GM12878 (cell line): ENCODE results near the gene ERP44. TPM values are rescaled to one million over a fixed set of nuclear protein-coding genes. Genes with fewer than 3 reads are reported as not detected.
"Not testable (repeated sequence)": the region's sequence is repeated elsewhere in the genome, so short reads cannot be mapped to it uniquely, and the experiment has no call there.

ENCODE experiments used
- ATAC-seq: fragments of 200-7000 bp; cut with Tn5 transposase; 3 replicates; pipeline ENCODE4 v1.9.1; 2020; ENCODE audit warnings: mild to moderate bottlenecking, moderate library complexity
- BruUV-seq: library from RNA; stranded (reverse); fragments of 400-500 nt; replicated peaks from 2 replicates; lab custom pipeline; 2021; lab: Mats Ljungman, UMichigan
- CTCF ChIA-PET: fragments of 300-600 bp; sonication (Branson Sonifier 250); formaldehyde crosslinking; extraction: SDS; loops from one replicate; lab custom pipeline; 2021; ENCODE audit warnings: inconsistent platforms; lab: Yijun Ruan, JAX
- POLR2A ChIA-PET: fragments of 350-600 bp; formaldehyde crosslinking; extraction: SDS; loops from one replicate; lab custom pipeline; 2021; ENCODE audit warnings: inconsistent platforms; lab: Charles Lee
- RAD21 ChIA-PET: fragments of 300-600 bp; sonication (Branson Sonifier 250); formaldehyde crosslinking; loops from one replicate; lab custom pipeline; 2023; ENCODE audit warnings: antibody characterized with exemption; ENCODE audit not compliant: unreplicated experiment; lab: Charles Lee
- SMC1A ChIA-PET: fragments of 300-600 bp; sonication (Branson Sonifier 250); formaldehyde crosslinking; loops from one replicate; lab custom pipeline; 2023; ENCODE audit not compliant: unreplicated experiment, uncharacterized antibody; lab: Charles Lee
- DNase-seq: peaks from one replicate; pipeline ENCODE4 v3.0.0-alpha.2; 2011; ENCODE audit warnings: low read depth, low spot score
- FAIRE-seq: peaks from 3 replicates; lab custom pipeline; 2011; peaks lifted over from hg19 to GRCh38; lab: Jason Lieb, UNC
- H2AFZ ChIP-seq: 2 replicates; pipeline ENCODE4 v1.6.0; 2011; ENCODE audit warnings: low read depth, low read length, control low read depth; ENCODE audit not compliant: control insufficient read depth
- H3K27ac ChIP-seq: 2 replicates; pipeline ENCODE4 v1.5.1; 2011; ENCODE audit warnings: control low read depth; ENCODE audit not compliant: control insufficient read depth, insufficient read depth
- H3K27me3 ChIP-seq, 2 experiments: replicated peaks in 1 of 2; 2 replicates each; pipeline versions ENCODE4 v1.6.0 to v1.6.1; 2011; ENCODE audit warnings: low read length in 1 of 2; ENCODE audit not compliant: control insufficient read depth in 2 of 2, insufficient read depth in 2 of 2
- H3K36me3 ChIP-seq, 2 experiments: 2 replicates each; pipeline ENCODE4 v1.5.1; 2011; ENCODE audit warnings: low read length in 1 of 2; ENCODE audit not compliant: control insufficient read depth in 2 of 2, insufficient read depth in 2 of 2
- H3K4me1 ChIP-seq: 2 replicates; pipeline ENCODE4 v1.6.1; 2011; ENCODE audit warnings: mild to moderate bottlenecking, low read length, moderate library complexity, mixed read lengths; ENCODE audit not compliant: control insufficient read depth, insufficient read depth
- H3K4me2 ChIP-seq: 2 replicates; pipeline ENCODE4 v1.6.0; 2011; ENCODE audit warnings: control low read depth; ENCODE audit not compliant: control insufficient read depth, insufficient read depth
- H3K4me3 ChIP-seq: fragments of 200-600 bp; sonication (generic); 2 replicates; pipeline ENCODE4 v1.5.1; 2016
- H3K79me2 ChIP-seq: 2 replicates; pipeline ENCODE4 v1.6.0; 2011; ENCODE audit warnings: low read length; ENCODE audit not compliant: control insufficient read depth, insufficient read depth
- H3K9ac ChIP-seq: 2 replicates; pipeline ENCODE4 v1.8.0; 2011; ENCODE audit warnings: low read length, control low read depth, mixed read lengths; ENCODE audit not compliant: control insufficient read depth, insufficient read depth
- H3K9me3 ChIP-seq: replicated peaks from 3 replicates; pipeline ENCODE4 v1.5.1; 2011; ENCODE audit warnings: mild to moderate bottlenecking, low read length; ENCODE audit not compliant: control insufficient read depth, insufficient read depth
- H4K20me1 ChIP-seq: 2 replicates; pipeline ENCODE4 v1.6.0; 2011; ENCODE audit not compliant: control insufficient read depth, insufficient read depth
- WGBS: methylation state at CpG from one replicate; pipeline ENCODE4 v1.1.6; 2016; ENCODE audit warnings: low lambda C conversion rate; ENCODE audit not compliant: insufficient replicate concordance, insufficient coverage; ENCODE audit errors: missing lambda C conversion rate; 5-methylcytosine and 5-hydroxymethylcytosine counted together
- in situ Hi-C: fragments of 300-500 bp; cut with MboI; formaldehyde crosslinking; loops from 9 replicates; pipeline ENCODE4 v1.14.3; 2018; ENCODE audit warnings: mixed read lengths
- intact Hi-C: fragments of 100-400 bp; cut with micrococcal nuclease; formaldehyde crosslinking; loops from one replicate; pipeline ENCODE4 v1.14.2; 2022; ENCODE audit not compliant: unreplicated experiment
- polyA plus RNA-seq, 11 experiments: library from polyadenylated mRNA; depleted of rRNA in 4 of 11; unstranded in 6 of 11; stranded (reverse) in 5 of 11; fragments of >200 nt; fragmentation: Nextera tagmentation in 4 of 11; fragmentation: Illumina TruSeq in 1 of 11; extraction: Ambion mirVana in 4 of 11; extraction: Trizol in 1 of 11; gene quantifications; 1 replicate in 1 of 11; 2 replicates in 10 of 11; pipeline versions ENCODE4 v1.2.1 to v1.2.3, GENCODE V29; 2011 to 2016; ENCODE audit warnings: inconsistent platforms in 2 of 11, missing spikeins in 2 of 11, low read depth in 1 of 11
- total RNA-seq, 4 experiments: library from RNA; depleted of rRNA in 3 of 4; stranded (reverse); fragments of >200 nt in 3 of 4; fragmentation: Illumina TruSeq in 1 of 4; extraction: Trizol in 1 of 4; gene quantifications; 2 replicates each; pipeline versions ENCODE4 v1.2.1 to v1.2.3, GENCODE V29; 2013 to 2021

The ERP44 gene
- total and polyA plus RNA-seq, 10 of the 15 experiments (the other 5 are each of a cell fraction or from before 2014, with no cell fraction given), result 11.5 to 52.4 (median 20.2) TPM

- H3K4me2 ChIP-seq, H3K79me2 ChIP-seq, ATAC-seq, H3K4me3 ChIP-seq, H3K9me3 ChIP-seq, H3K36me3 ChIP-seq, H3K27me3 ChIP-seq, CTCF ChIA-PET, BruUV-seq, in situ Hi-C loops, FAIRE-seq, H3K4me1 ChIP-seq, H2AFZ ChIP-seq, POLR2A ChIA-PET, RAD21 ChIA-PET, intact Hi-C loops, H3K27ac ChIP-seq, DNase-seq, H4K20me1 ChIP-seq, H3K9ac ChIP-seq, SMC1A ChIA-PET: not testable (repeated sequence)
- 86% methylated on average over 14 of the region's 15 CpGs for WGBS
Measured at GRCh38 chr9:100145167-100145934, 46.6 kb upstream of the ERP44 start.

- POLR2A ChIA-PET, ATAC-seq, H2AFZ ChIP-seq, H3K9ac ChIP-seq, SMC1A ChIA-PET, in situ Hi-C loops, DNase-seq, H3K36me3 ChIP-seq, FAIRE-seq, H3K27me3 ChIP-seq, H3K4me1 ChIP-seq, intact Hi-C loops, H3K79me2 ChIP-seq, H3K9me3 ChIP-seq, H4K20me1 ChIP-seq, RAD21 ChIA-PET, H3K4me2 ChIP-seq, H3K27ac ChIP-seq, H3K4me3 ChIP-seq, BruUV-seq: not testable (repeated sequence)
- 92% methylated on average over 9 of the region's 9 CpGs for WGBS
- CTCF ChIA-PET, result interaction anchor here (0.7 kb wide), 1 partner anchor 10 kb away, joined by 3 read pairs; no protein-coding TSS in a partner anchor
Measured at GRCh38 chr9:100141862-100142261, 43.1 kb upstream of the ERP44 start.

DNA sequence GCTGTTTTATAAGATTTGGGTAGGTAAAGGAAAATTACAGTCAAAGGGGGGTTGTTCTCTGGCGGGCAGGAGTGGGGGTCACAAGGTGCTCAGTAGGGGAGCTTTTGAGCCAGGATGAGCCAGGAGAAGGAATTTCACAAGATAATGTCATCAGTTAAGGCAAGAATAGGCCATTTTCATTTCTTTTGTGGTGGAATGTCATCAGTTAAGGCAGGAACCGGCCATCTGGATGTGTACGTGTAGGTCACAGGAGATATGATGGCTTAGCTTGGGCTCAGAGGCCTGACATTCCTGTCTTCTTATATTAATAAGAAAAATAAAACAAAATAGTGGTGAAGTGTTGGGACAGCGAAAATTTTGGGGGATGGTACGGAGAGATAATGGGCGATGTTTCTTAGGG lies 41.5 kb upstream of the ERP44 start:
- H2AFZ ChIP-seq, CTCF ChIA-PET, H3K79me2 ChIP-seq, BruUV-seq, H3K9me3 ChIP-seq, POLR2A ChIA-PET, SMC1A ChIA-PET, H3K4me2 ChIP-seq, H4K20me1 ChIP-seq, H3K9ac ChIP-seq, in situ Hi-C loops, H3K4me3 ChIP-seq, intact Hi-C loops, H3K4me1 ChIP-seq, FAIRE-seq, H3K27ac ChIP-seq, H3K27me3 ChIP-seq, H3K36me3 ChIP-seq, ATAC-seq, DNase-seq: not testable (repeated sequence)
- RAD21 ChIA-PET, result interaction anchor here (0.7 to 1.5 kb wide), 2 partner anchors 9 to 117 kb away, joined by 3 to 4 read pairs; no protein-coding TSS in a partner anchor
- WGBS, result 96% methylated on average over 6 of the region's 6 CpGs
